GM12801 (cell line): ENCODE data around the gene PDE7B.

Experiments used
- TF ChIP-seq, protein P1 (sequence below): IDR thresholded peaks from one replicate; pipeline ENCODE4 v1.5.1; 2011; ENCODE audit warnings: control low read depth; ENCODE audit not compliant: insufficient read length; ENCODE audit errors: extremely low read depth

The PDE7B gene

DNA sequence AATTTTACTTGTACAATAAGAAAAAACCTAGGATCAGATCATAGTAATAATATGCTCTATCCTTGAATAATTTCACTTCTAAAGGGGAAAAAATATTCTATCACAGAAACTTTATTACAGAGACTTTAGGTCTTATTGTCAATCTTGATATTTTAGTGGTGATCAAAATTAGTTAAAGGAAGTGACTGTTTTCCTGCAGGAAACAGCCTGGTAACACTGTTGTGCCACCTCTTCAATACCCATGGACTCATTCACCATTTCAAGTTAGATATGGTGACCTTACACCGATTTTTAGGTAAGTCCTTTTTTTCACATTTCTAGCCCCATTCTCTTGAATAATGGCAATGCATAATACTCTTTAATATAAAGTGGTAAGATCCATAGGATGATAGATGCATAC is 299.5 kb downstream of the PDE7B start:
- TF ChIP-seq, protein P1, sequence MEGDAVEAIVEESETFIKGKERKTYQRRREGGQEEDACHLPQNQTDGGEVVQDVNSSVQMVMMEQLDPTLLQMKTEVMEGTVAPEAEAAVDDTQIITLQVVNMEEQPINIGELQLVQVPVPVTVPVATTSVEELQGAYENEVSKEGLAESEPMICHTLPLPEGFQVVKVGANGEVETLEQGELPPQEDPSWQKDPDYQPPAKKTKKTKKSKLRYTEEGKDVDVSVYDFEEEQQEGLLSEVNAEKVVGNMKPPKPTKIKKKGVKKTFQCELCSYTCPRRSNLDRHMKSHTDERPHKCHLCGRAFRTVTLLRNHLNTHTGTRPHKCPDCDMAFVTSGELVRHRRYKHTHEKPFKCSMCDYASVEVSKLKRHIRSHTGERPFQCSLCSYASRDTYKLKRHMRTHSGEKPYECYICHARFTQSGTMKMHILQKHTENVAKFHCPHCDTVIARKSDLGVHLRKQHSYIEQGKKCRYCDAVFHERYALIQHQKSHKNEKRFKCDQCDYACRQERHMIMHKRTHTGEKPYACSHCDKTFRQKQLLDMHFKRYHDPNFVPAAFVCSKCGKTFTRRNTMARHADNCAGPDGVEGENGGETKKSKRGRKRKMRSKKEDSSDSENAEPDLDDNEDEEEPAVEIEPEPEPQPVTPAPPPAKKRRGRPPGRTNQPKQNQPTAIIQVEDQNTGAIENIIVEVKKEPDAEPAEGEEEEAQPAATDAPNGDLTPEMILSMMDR, result no peak

DNA sequence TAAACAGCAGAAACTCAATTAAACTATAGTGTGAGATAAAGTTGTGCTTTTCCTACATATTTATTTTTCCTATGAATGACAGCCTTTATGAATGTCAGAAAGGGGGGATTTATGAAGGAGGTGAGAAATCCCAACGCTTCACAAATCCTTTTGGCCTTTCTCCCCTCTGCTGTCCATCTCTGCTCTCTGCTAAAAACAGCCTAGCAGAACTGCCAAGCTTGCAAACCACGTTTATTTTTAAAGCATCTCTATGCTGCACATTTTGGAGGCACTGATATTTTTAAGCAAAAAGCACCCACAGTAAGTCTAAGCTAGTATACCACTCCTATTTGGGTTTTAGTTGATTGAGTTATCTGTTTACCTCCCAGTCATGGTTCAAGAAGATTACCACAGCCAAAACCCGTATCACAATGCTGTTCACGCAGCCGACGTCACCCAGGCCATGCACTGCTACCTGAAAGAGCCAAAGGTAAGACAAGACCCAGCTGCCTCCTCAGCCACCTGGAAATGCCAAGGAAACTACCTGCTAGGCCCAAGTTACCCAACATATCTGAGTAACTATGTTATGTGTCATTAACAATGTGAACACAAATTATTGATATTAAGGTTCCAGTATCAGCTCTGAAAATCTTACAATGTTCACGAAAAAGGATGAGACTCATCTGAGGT is 302.3 kb downstream of the PDE7B start:
- TF ChIP-seq, protein P1, result no peak

DNA sequence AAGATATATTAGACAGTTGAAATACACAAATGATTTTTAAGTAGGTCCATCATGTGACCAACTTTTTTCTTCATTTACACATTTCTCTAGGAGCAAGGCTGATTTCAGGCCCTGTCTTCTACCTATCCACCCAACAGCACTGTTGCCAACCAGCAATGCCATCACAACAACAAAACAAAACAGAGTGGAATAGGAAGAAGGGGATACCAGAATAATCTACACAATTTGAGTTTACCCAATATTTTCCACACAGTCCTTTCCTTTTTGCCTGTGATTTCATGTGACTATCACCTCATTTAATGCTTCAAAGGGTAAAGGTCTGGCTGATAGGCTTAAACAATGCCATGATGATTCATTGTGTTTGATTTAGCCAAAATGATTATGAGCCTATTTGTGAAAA is 303.7 kb downstream of the PDE7B start:
- TF ChIP-seq, protein P1, result no peak

DNA sequence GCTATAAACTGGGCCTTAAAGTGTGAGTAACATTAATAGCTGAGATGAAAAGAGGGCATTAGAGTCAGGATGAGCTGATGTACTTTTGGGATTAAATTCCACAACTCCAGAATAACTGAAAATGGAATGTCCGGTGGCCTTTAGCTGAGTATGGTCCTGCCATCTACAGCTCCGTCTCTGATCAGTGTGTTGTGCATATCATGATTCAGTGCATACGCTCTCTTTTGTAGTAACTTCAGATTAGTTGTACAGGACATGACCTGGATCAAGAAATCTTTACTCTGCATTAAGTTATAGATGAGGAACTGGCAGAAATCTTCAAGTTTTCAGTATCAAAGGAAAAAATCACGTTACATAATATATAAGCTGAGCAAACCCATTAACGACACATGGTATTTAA is 306.2 kb downstream of the PDE7B start:
- TF ChIP-seq, protein P1, result no peak

DNA sequence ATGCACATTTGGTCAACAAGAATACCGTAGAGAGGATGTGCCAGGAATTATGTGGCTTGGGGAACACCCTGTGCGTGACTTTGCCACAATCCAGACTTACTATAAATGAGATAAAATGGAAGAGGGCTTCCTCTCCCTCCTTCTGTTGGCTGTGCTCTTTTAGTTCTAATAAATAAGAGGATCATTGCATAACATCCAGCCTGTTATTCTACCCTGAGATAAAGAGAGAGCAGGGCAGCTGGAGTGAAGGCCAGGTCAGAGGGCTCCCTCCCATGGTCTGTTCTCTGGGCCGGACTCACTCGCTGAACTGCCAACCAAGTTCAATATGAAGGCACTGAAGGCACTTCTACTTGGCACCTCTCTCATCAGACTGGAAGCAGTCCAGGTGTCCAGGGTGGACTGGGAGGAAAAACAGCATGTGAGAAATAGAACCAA is 306.9 kb downstream of the PDE7B start:
- TF ChIP-seq, protein P1, result no peak

DNA sequence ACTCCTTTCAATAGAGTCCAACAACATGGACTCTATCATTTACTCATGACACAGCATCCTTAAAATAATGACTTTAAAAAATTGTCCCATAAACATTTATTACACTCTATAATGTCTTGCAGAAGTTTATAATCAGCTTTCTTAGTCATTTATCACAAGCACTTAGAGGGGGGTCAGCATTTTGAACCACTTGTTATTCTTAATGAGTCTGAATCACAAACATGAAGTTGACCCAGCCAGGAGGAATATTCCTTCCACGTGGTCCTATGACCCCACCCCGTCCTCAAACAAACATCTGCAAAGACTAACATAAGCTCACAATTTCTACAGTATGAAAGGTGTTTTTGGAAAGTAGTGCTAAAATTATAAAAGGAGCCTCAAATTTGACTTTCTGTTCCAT is 307.5 kb downstream of the PDE7B start:
- TF ChIP-seq, protein P1, result no peak

DNA sequence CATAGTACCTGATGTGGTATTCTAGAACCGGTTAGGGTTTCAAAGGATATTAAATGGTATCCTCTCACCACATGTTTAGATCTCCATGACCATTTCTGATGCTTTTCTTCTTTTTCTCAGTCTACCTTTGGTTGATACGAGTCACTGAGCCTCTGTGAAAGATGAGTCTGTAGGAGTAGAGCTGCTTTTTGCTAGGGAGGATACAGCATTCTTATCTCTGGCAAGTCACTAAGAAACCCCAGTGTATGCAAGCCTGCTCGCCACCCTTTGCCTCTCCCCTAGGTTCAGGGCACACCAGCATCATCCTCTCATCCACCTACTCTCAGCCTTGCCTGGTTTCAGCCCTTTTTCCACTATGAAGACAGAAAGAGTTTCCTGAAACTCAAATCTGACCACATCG is 308.7 kb downstream of the PDE7B start:
- TF ChIP-seq, protein P1, result no peak
